HG03439 (cell line): ENCODE data around the gene RAPGEF5.

Experiments
- ATAC-seq: cut with Tn5 transposase; IDR thresholded peaks from one replicate; pipeline ENCODE4 v1.9.1; 2021; ENCODE audit warnings: mild to moderate bottlenecking, moderate library complexity; ENCODE audit not compliant: unreplicated experiment

RAPGEF5 gene

DNA sequence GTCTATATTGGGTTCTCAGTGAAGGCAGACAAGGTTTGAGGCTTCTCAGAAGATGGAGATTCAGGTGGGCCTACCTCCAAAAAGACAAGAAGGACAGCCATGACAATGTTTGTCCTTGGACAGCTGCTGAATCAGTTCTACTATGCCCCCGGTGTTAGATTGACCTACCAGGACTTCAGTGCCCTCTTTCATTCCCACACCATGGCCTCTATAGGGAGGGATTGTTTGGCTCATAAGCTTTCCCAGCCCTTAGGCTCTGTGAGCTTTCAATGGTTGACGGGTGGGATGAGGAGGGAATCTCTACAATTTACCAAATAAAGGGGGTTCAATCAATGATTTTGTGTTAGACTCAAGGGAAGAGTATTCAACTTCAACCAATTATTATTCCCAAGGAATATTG, 23.4 kb upstream of the RAPGEF5 start:
- no peak for ATAC-seq

DNA sequence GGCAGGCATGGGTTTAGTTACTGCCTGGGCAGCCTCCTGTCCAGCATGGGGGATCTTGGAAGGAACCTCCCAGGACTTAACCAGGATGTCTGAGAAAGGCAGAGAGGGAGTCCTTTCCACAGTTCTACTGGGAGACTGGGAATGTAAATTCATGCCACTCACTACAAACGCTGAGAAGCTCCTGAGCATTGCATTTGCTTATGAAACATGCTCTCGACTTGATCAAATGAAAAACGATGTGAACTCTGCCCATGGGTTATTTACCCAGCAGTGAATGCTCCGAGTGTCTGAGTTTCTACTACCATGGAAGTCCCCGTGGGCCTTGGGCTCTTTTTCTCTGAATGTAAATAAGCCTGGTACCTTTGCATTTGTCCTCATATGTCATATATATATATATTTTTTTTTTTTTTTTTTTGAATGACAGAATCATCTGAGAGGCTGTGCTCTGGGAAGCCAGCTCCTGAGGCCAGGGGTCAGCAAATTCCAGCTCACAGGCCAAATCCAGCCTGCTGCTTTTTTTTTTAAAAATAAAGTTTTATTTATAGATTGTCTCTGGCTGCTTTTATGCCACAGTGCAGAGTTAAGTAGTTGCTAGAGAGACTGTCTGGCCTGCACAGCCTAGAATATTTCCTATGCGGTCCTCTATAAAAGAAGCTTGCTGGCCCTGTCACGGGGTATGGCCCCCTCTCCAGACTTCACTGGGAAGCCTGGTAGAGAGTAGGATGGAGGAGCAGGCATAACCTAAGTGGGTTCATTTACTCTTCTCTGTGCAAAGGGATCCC, 21.4 kb upstream of the RAPGEF5 start:
- ATAC-seq, result no peak

DNA sequence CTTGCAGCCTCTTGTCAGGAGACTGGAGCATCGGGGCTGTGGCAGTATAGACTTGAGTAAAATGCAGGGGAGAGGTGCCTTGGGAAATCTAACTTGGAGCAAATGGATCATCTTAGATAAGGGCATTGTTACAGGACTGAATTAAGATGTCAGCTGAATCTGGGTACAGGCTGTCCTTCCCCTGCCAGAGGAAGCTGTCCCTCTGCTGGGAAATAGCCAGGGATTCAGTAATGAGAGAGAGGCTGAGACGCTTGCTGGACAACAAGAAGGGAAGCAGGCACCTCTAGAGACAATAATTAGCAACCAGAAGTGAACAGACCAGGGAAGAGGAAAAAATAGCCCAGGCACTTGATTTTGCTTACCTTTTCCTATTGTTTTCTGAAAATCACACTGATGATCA, 20.7 kb upstream of the RAPGEF5 start:
- ATAC-seq, result no peak

DNA sequence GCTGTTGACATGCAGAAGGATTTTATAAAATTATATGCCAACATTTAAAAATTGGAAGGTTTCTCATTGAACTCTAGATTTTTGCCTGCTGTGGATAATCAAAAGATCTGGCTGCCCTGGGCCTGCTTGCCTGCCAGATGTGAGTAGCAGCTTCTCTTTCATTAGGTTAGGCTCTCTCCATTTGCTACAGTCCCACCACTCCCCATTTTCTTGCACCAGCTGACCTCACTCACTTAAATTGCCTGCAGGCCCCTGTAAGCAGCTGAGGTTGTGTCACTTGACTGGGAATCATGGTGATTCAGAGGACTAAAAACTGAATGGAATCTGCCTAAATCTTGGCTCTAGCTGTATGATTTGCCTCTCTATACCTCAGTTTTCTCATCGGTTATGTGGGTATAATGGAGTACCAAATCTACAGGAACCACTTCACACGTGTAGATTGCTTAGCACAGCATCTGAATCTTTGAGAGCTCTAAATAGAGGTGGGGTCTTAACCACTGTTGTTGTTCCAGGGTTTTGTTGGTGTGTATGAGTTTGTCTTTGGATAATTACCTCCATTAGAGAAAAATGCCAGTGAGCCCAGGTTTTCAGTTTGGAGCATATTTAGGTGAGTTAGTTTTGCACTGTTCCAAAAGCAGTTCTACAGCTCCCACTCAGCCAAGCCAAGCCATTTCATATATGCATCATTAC, 18.6 kb upstream of the RAPGEF5 start:
- no peak for ATAC-seq

DNA sequence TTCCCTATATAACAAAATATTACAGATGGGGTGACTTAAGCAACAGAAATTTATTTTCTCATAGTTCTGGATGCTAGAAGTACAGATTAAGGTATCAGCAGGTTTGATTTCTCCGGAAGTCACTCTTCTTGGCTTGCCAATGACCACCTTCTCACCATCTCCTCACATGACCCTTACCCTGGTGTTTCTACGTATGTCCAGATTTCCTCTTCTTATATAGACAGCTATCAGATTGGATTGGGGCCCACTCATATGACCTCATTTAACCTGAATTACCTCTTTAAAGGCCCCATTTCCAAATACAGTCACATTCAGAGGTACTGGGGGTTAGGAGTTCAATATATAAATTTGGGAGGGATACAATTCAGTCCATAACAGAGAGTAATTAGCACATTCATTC, 17.0 kb upstream of the RAPGEF5 start:
- no peak for ATAC-seq

DNA sequence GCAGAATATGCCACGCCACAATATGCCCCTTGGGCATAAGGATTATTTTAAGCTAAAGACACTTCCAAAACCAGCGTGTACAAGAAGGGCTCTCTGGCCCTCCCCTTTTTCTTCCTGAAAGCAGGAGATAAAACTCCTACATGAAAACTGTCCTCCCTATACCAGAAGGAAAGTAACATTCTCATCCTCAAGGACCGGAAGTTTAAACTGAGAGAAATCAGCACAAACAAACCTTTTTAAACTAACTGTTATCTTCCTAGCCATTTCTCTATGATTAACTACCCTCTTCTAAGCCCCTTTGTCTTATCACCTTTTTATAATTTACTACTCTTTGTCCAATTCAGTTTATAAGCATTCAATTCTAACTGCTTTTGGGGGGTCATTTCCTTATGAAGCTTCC, 16.4 kb upstream of the RAPGEF5 start:
- ATAC-seq, result no peak

DNA sequence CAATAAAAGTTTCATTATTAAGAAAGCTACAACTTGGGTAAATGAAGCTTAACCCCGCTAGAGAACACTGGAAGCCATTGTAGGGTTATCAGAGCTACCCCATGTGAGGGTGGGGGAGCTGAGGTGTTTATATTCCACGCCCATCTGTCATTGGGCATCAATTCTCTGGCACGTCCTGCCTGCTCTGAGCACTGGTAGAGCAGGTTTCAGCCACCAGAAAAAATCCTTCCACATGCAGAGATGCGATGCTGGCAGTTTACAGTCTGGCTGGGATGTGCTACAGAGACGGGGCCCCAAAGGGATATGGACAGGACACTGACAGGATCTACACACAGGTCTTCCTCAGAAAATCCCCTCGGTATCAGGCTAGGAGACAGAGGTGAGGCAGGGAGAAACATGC, 15.9 kb upstream of the RAPGEF5 start:
- no peak for ATAC-seq

DNA sequence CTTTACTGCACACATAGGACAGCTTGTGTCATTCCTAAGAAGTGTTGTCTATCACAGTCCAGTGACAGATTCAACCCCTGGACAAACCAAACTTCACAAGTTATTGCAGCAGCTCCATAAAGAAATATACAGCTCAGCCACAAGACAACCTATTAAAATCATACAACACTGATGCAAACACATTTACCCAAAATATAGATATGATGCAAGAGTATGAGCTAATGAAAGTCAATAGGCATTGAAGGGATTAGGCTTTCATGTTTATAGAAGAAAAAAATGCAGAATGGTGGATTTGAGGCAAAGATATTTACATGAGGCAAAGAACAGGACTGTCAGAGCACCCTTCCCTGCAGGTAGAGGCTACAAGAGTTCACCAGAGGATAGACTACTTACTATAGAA, 14.9 kb upstream of the RAPGEF5 start:
- no peak for ATAC-seq

DNA sequence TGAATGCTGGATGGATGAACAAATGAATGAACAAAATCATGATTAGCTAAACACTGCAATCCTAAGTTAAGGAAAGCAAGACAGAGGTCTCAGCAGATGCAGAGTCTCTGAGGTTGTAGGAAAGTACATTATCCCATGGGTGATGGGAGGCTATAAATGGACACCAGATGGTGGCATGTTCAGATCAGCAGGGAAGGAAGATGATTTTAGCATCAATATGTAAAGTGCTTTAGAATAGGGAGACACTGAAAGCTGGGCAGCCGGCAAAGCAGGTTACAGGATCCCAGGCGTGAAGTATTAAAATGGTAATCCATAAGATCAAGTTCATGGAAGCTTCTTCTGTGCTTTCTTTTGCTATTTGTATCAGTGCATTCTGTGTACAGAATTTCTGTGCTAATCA, 7.9 kb upstream of the RAPGEF5 start:
- ATAC-seq, result no peak

DNA sequence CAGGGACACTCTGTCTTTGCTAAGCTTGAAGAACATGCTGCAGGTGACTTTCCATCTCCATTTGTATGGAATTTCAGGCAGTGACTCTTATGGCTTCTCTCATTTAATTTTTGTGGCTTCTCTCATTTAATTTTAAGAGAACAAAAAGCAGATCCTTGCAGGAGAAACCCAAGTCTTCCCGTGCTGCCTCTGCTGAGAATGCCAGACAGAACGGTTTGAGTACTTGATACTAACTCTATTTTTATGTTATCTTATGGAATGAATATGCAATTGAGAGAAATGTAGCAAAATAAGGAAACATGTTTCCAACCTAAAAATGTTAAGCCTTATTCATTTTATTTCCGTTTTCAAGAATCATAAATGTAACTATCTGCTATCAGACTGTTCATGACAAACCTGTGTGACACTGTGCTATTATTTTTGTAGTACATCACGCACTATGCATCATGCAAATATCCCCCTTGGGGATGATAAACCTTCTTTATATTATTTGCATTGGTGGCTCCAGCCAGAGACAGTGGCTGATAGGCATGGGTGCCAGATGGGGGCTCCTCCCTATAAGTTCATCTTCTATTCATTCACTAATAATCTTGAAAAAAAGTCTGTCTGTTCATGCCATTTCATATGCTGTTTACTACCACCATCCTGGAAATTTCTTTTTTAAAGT, 6.9 kb upstream of the RAPGEF5 start:
- no peak for ATAC-seq

DNA sequence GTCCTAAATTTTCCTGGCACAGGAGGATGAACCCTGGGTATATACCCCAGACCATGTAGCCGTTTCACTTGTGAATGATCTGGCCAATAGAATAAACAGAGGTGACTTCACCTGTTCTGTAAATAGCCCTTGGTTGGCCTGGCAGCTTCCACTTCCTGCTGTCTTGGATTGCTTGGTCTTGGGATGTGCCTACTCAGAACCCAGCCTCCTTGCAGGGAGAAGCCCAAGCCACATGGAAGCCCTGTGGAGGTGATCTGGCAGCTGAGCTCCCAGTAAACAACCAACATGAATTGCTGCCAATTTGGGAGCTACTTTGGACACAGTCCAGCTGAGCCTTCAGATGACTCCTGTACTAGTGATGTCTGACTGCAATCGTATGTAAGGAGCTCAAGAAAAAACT, 4.8 kb upstream of the RAPGEF5 start:
- ATAC-seq, result no peak

DNA sequence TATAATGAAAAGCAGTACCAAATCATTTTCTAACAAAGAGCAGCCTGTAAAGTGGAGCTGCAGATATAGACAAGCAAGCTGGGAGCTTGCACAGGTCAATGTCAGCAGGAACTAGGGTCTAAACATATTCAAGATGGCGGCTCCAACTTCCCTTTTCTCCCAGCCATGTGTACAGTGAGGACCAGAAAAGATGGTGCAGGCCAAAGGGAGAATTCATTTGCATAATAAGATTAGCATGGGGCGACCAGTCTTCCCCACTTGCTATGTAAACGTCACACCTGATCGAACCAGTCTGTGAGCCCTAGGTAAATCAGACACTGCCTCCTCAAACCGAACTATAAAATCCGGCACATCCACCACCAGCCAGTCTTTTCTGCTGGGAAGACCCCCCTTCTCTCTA, 4.4 kb upstream of the RAPGEF5 start:
- ATAC-seq, result no peak

DNA sequence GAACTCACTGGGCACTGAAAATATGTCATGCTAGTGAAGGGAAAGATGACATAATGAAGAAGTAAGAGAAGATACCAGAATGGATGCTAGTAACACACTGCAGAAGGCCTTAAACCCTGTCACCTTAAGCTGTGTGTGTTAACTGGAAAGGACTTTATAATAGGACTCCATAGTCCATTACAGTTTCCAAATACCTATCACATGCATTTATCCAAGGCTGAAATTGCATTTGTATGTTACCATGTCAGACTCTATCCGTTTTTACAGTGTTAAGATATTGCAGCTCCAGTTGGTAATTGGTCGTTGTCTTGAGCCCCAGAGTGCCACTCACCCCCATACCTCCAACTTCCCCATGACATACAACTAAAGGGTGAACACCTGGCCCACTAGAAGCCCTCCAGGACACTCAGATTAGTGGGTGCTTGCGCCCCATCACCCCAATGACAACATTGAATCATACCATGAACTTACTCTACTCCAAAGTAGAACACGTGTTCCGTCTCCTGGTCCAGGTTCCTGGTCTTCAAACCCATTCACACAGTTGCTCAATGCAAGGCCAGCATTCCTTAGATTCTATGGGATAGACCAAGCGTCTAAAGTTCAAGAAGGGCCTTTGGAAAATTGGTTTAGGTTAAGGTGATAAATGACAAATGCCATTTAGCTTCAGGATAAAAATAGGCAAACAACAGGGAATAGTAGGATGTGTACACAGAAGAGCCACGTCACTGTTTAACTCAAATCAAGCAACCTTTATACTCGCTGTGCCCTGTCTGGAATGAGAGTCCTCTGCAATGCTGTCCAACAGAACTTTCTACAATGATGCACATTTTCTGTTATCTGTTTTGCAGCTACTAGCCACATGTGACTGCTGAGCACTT, 2.1 kb upstream of the RAPGEF5 start:
- no peak for ATAC-seq

DNA sequence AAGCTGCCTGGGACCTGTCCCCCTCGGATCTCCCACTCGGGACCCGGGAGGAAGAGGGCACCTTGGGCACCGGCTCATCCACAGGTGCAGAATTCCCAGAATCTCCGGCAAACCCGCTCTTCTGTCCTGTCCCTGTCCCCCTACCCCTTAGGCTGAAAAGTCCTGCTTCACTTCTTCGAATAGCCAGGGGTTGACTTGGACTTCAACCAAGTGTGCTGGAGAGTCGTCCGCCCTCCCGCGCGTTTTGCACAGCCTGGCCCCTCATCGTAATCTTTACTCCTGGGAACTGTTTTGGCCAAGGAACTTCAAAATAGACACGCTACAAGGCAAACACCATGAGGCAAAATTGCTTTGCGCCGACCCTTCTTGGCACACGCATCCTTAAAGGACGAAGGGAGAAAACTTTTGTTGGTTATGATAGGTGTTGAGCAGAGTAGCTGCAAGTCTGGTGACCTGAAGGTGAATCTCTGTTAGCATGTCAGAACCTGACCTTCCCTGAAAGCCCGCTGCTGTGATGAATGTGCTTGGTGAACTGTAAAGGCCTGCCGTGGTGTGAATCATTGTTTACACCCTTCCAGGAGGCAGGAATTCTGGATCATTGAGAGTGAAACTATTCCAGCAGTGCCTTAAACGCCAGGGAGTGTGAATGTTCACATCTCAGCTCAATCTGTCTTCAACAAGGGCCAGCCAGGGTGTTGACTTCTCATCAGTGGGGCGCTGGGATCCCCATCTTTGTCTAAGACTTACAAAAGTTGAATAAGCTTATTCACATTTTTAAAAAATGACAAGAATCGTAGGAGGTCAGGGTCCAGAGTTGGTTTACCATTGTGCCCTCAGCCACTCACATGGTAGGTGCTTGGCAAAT, 589 bp upstream of the RAPGEF5 start:
- no peak for ATAC-seq

DNA sequence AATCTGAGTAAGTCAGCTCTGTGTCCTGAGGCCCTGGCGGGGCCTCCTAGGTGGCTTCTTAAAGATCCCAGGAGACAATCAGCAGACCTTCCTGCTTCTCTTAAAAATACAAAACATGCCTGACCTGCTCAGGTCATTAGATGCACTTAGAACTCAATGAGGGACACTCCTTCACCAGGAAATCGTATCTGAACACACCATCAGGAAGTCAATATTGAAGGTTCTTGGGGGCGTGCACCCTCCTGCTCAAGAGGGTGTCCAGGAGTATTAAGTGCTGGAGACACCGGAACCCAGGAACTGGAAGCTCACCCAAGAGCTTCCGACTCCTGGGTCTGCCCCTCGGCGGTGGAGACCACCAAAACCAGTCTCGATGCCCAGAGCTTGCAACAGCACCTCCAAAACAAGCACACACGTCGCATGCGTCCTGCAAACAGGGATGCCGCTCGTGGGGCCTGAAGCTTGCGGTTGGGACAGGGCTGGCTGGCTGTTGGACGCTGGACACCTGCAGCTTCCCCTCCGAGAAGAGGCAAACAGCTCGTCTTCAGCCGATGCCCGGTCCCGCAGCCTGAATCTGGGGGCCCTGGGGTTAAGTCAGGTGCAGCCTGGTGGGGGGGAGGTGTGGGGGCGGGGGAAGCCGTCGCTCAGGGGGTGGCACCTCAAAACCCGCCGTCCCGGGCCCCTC, 803 bp downstream of the RAPGEF5 start:
- peak; percentile 8 for ATAC-seq

DNA sequence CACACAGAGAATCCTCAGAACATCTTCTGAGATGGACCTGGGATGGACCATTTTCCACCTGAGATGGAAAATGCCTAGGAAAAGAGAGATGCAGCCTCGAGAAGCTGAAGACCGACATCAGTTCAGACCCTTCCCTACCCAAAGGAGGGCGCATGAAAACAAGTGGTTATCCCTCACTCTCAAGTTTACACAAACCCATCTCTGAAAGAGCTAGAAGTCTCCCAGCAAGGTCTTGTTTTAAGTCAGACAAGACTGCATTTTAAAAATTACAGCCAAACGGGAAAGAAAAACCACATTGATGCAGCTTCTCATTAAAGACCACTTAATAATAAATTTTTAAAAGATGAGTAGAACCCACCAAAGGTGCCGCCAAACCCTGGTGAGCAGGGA, 1.3 kb downstream of the RAPGEF5 start:
- no peak for ATAC-seq

DNA sequence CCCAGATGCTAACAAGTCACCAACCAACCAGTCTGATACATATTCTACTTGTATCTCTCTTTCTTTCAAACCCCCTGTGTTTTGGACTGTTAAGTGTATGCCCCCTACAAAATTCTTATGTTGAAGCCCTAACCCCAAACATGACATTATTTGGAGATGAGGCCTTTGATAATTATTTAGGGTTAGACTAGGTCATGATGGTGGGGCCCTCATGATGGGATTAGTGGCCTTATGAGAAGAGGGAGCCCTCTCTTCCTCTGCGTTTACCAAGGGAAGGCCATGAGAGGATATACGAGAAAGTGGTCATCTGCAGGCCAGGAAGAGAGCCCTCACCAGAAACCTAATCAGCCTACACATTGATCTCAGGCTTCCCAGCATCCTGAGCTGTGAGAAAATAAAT, 2.5 kb downstream of the RAPGEF5 start:
- no peak for ATAC-seq

DNA sequence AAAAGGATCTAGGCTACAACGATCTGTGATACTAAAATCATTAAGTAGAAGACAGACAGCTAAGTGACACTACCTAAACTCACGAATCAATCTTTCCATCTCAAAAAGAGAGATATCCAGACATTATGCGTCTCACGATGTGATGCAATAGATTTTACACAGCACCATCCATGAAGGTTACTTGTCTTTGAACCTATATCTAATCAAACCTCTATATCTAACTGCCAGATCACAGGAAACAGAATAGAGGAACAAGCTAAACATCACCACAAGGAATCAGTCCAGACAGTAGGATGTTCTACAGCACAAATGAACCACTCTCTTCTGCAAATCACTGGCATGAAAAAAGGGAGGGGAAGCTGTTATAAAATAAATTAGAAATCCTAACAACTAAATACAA, 4.1 kb downstream of the RAPGEF5 start:
- no peak for ATAC-seq

DNA sequence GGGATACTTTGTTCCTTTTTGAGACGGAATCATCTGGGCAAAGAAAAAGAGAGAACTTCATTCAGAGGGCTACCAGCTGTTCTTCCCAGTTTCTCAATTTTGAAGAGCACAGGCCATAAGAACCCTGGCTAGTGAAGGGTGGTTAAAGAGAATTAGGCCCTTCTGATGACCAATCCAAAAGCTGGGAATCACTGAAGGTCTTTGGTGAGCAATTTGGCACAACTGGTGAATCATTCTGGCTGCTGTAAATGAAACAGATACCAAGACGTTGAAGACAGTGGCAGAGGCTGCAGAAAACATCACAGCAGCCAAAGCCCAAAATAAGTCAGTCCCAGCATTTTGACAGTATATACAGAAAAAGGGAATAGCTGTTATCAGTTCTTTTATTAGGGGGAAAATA, 5.1 kb downstream of the RAPGEF5 start:
- no peak for ATAC-seq

DNA sequence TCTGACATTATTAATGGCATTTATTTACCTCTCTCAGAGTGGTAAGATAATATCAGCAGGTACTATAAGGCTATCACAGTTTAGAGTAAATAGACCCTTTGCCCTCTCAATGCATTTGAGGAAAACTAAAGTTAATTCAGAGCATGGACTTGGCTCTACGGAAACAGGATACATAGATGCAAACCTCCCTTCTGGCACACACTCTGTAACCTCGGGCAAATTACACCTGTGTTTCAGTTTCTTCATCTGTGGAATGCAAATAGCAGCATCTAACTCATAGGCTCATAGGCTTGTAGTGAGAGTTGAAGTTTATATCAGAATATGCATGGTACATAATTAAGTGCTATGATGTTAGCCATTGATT, 5.6 kb downstream of the RAPGEF5 start:
- ATAC-seq, result peak; percentile 75
